Immature natural killer cell (primary cell): ENCODE data around the gene ERGIC2. TPM values are rescaled to one million over a fixed set of nuclear protein-coding genes. Genes with fewer than 3 reads are reported as not detected.
A peak's percentile ranks its signal among the peaks of the same experiment; 100 is the strongest.

Experiments used
- DNase-seq, 3 donors: peaks; one replicate each; pipeline ENCODE4 v3.0.0; 2022; ENCODE audit warnings: mixed read lengths in 1 of 3
- H3K27ac Mint-ChIP-seq, 6 donors: one replicate each; pipeline ENCODE4 v1.8.0; 2020; ENCODE audit warnings: mixed read lengths in 6 of 6, mild to moderate bottlenecking in 5 of 6, inconsistent platforms in 4 of 6, moderate library complexity in 3 of 6
- H3K27me3 Mint-ChIP-seq, 3 donors: one replicate each; pipeline ENCODE4 v1.8.0; 2020 to 2021; ENCODE audit warnings: low read depth in 3 of 3, mild to moderate bottlenecking in 3 of 3, mixed read lengths in 3 of 3, moderate library complexity in 3 of 3, inconsistent platforms in 1 of 3
- H3K36me3 Mint-ChIP-seq, 3 donors: one replicate each; pipeline ENCODE4 v1.8.0; 2020; ENCODE audit warnings: mixed read lengths in 3 of 3, inconsistent platforms in 2 of 3, mild to moderate bottlenecking in 2 of 3
- H3K4me1 Mint-ChIP-seq, 2 donors: one replicate each; pipeline ENCODE4 v1.8.0; 2020; ENCODE audit warnings: inconsistent platforms in 2 of 2, mild to moderate bottlenecking in 2 of 2, mixed read lengths in 2 of 2, moderate library complexity in 1 of 2
- H3K4me3 Mint-ChIP-seq, 5 donors: one replicate each; pipeline ENCODE4 v1.8.0; 2020; ENCODE audit warnings: mild to moderate bottlenecking in 5 of 5, mixed read lengths in 5 of 5, inconsistent platforms in 3 of 5, moderate library complexity in 3 of 5
- H3K9me3 Mint-ChIP-seq, 6 donors: one replicate each; pipeline ENCODE4 v1.8.0; 2020; ENCODE audit warnings: mild to moderate bottlenecking in 6 of 6, mixed read lengths in 6 of 6, inconsistent platforms in 4 of 6, moderate library complexity in 3 of 6
- polyA plus RNA-seq, 3 donors: library from polyadenylated mRNA; unstranded; fragments of 300-500 nt; fragmentation: Illumina TruSeq; gene quantifications; one replicate each; pipeline ENCODE4 v1.2.3, GENCODE V29; 2021

The ERGIC2 gene
- 10 to 100 TPM; 37.5 to 71.3 (median 40.2) TPM for polyA plus RNA-seq

GRCh38 chr12:29380536-29381523 is at the start of gene ERGIC2:
ERGIC2 (minus strand) TSS chr12:29381172; CDS start chr12:29371633, 9,539 bp downstream.
- Mint-ChIP-seq H3K36me3 (no peaks in the 10 kb centered on the region), H3K27ac (peak within 1 kb of the TSS; percentile 89 to 98 (median 96)), H3K27me3 (peaks cover 2 to 8% (median 6%) of the 10 kb centered on the region in 3 donors), H3K4me3 (peak within 1 kb of the TSS; percentile 95 to 99 (median 96)), H3K9me3 (no peaks in the 10 kb centered on the region), H3K4me1 (peaks cover 36 to 67% of the 10 kb centered on the region in 2 donors)
- peak; percentile 93 to 95 (median 93) for DNase-seq

- H3K27ac Mint-ChIP-seq: no peak overlapping the region
These were observed 49.7 kb upstream of the ERGIC2 start for GRCh38 chr12:29430716-29431044.

GRCh38 chr12:29429999-29430715 is 49.2 kb upstream of the ERGIC2 start:
- Mint-ChIP-seq H3K4me3 (no peak overlapping the region), H3K27ac (no peak overlapping the region), H3K4me1 (no peaks in the 10 kb centered on the region), H3K9me3 (no peaks in the 10 kb centered on the region), H3K27me3 (peaks cover 0 to 5% (median 0%) of the 10 kb centered on the region in 3 donors), H3K36me3 (no peaks in the 10 kb centered on the region)
- no peak for DNase-seq

More at GRCh38 chr12:29430716-29431044, 49.7 kb upstream of the ERGIC2 start:
- no peak overlapping the region for H3K4me3 Mint-ChIP-seq
- no peaks in the 10 kb centered on the region for H3K36me3 Mint-ChIP-seq
- no peaks in the 10 kb centered on the region for H3K4me1 Mint-ChIP-seq
- DNase-seq: no peak
- H3K27me3 Mint-ChIP-seq: peaks cover 0 to 5% (median 0%) of the 10 kb centered on the region in 3 donors
- H3K9me3 Mint-ChIP-seq: no peaks in the 10 kb centered on the region

- peaks cover 0 to 8% (median 0%) of the 10 kb centered on the region in 3 donors for H3K27me3 Mint-ChIP-seq
- H3K9me3 Mint-ChIP-seq: peaks cover 0 to 5% (median 0%) of the 10 kb centered on the region in 6 donors
- no peak overlapping the region for H3K27ac Mint-ChIP-seq
- no peak for DNase-seq
- no peaks in the 10 kb centered on the region for H3K4me1 Mint-ChIP-seq
- no peak overlapping the region for H3K4me3 Mint-ChIP-seq
- no peaks in the 10 kb centered on the region for H3K36me3 Mint-ChIP-seq
These were observed 47.7 kb upstream of the ERGIC2 start for GRCh38 chr12:29428633-29429032.

GRCh38 chr12:29427964-29428363 is 47.0 kb upstream of the ERGIC2 start:
- Mint-ChIP-seq H3K4me3 (no peak overlapping the region), H3K4me1 (no peaks in the 10 kb centered on the region), H3K36me3 (no peaks in the 10 kb centered on the region), H3K9me3 (peaks cover 0 to 9% (median 0%) of the 10 kb centered on the region in 6 donors), H3K27ac (no peak overlapping the region), H3K27me3 (peaks cover 0 to 9% (median 4%) of the 10 kb centered on the region in 3 donors)
- no peak for DNase-seq

- Mint-ChIP-seq H3K27ac (no peak overlapping the region), H3K9me3 (peaks cover 0 to 9% (median 0%) of the 10 kb centered on the region in 6 donors), H3K36me3 (no peaks in the 10 kb centered on the region), H3K27me3 (peaks cover 0 to 8% (median 6%) of the 10 kb centered on the region in 3 donors), H3K4me3 (no peak overlapping the region), H3K4me1 (no peaks in the 10 kb centered on the region)
- DNase-seq: no peak
These were observed 45.5 kb upstream of the ERGIC2 start for GRCh38 chr12:29426498-29426897.

- no peaks in the 10 kb centered on the region for H3K36me3 Mint-ChIP-seq
- no peaks in the 10 kb centered on the region for H3K4me1 Mint-ChIP-seq
- no peak overlapping the region for H3K4me3 Mint-ChIP-seq
- peaks cover 0 to 8% (median 8%) of the 10 kb centered on the region in 3 donors for H3K27me3 Mint-ChIP-seq
- peaks cover 0 to 9% (median 0%) of the 10 kb centered on the region in 6 donors for H3K9me3 Mint-ChIP-seq
- H3K27ac Mint-ChIP-seq: no peak overlapping the region
- no peak for DNase-seq
These were observed 44.8 kb upstream of the ERGIC2 start for GRCh38 chr12:29425722-29426121.

GRCh38 chr12:29416748-29417147 is 35.8 kb upstream of the ERGIC2 start:
- no peak for DNase-seq
- no peaks in the 10 kb centered on the region for H3K4me1 Mint-ChIP-seq
- peaks cover 0 to 7% (median 2%) of the 10 kb centered on the region in 6 donors for H3K9me3 Mint-ChIP-seq
- no peak overlapping the region for H3K4me3 Mint-ChIP-seq
- no peaks in the 10 kb centered on the region for H3K36me3 Mint-ChIP-seq
- peaks cover 2 to 10% (median 3%) of the 10 kb centered on the region in 3 donors for H3K27me3 Mint-ChIP-seq
- H3K27ac Mint-ChIP-seq: no peak overlapping the region

- H3K4me3 Mint-ChIP-seq: no peak overlapping the region
- no peaks in the 10 kb centered on the region for H3K36me3 Mint-ChIP-seq
- peaks cover 2 to 7% (median 3%) of the 10 kb centered on the region in 3 donors for H3K27me3 Mint-ChIP-seq
- H3K27ac Mint-ChIP-seq: no peak overlapping the region
- peaks cover 0 to 12% (median 2%) of the 10 kb centered on the region in 6 donors for H3K9me3 Mint-ChIP-seq
- no peak for DNase-seq
- no peaks in the 10 kb centered on the region for H3K4me1 Mint-ChIP-seq
These were observed 34.1 kb upstream of the ERGIC2 start for GRCh38 chr12:29415111-29415510.

GRCh38 chr12:29414368-29414767 is 33.4 kb upstream of the ERGIC2 start:
- Mint-ChIP-seq H3K27me3 (peaks cover 1 to 7% (median 2%) of the 10 kb centered on the region in 3 donors), H3K9me3 (peaks cover 0 to 12% (median 2%) of the 10 kb centered on the region in 6 donors), H3K4me1 (no peaks in the 10 kb centered on the region), H3K4me3 (no peak overlapping the region), H3K27ac (no peak overlapping the region), H3K36me3 (no peaks in the 10 kb centered on the region)
- DNase-seq: no peak

GRCh38 chr12:29405561-29405960 is 24.6 kb upstream of the ERGIC2 start:
- Mint-ChIP-seq H3K4me1 (peaks cover 0 to 1% of the 10 kb centered on the region in 2 donors), H3K27ac (no peak overlapping the region), H3K4me3 (no peak overlapping the region)

GRCh38 chr12:29403991-29404390 is 23.0 kb upstream of the ERGIC2 start:
- no peak overlapping the region for H3K4me3 Mint-ChIP-seq
- DNase-seq: no peak

More at GRCh38 chr12:29405561-29405960, 24.6 kb upstream of the ERGIC2 start:
- H3K27me3 Mint-ChIP-seq: peaks cover 3 to 5% (median 4%) of the 10 kb centered on the region in 3 donors
- H3K36me3 Mint-ChIP-seq: no peaks in the 10 kb centered on the region
- peaks cover 0 to 1% (median 0%) of the 10 kb centered on the region in 6 donors for H3K9me3 Mint-ChIP-seq
- no peak for DNase-seq

GRCh38 chr12:29402437-29402836 is 21.5 kb upstream of the ERGIC2 start:
- DNase-seq: no peak
- no peaks in the 10 kb centered on the region for H3K36me3 Mint-ChIP-seq
- H3K27me3 Mint-ChIP-seq: peaks cover 3 to 9% (median 5%) of the 10 kb centered on the region in 3 donors
- H3K9me3 Mint-ChIP-seq: no peaks in the 10 kb centered on the region
- no peak overlapping the region for H3K4me3 Mint-ChIP-seq
- H3K4me1 Mint-ChIP-seq: peaks cover 0 to 1% of the 10 kb centered on the region in 2 donors
- peak overlapping the region in 1 of 6 donors; percentile 5 for H3K27ac Mint-ChIP-seq

More at GRCh38 chr12:29403991-29404390, 23.0 kb upstream of the ERGIC2 start:
- peaks cover 3 to 5% (median 5%) of the 10 kb centered on the region in 3 donors for H3K27me3 Mint-ChIP-seq
- H3K9me3 Mint-ChIP-seq: no peaks in the 10 kb centered on the region
- no peak overlapping the region for H3K27ac Mint-ChIP-seq
- no peaks in the 10 kb centered on the region for H3K36me3 Mint-ChIP-seq
- H3K4me1 Mint-ChIP-seq: peaks cover 0 to 1% of the 10 kb centered on the region in 2 donors
